WTC11 (cell line): ENCODE data around the gene SLC8B1. TPM values are rescaled to one million over a fixed set of nuclear protein-coding genes. Genes with fewer than 3 reads are reported as not detected.

ENCODE experiments used
- ATAC-seq: fragments of 200-7000 bp; cut with Tn5 transposase; 2 replicates; pipeline ENCODE4 v1.10.0; 2021; ENCODE audit warnings: mild to moderate bottlenecking, moderate library complexity
- CTCF ChIA-PET: fragments of 300-600 bp; sonication (Branson Sonifier 250); formaldehyde crosslinking; loops from one replicate; lab custom pipeline; 2021; ENCODE audit warnings: antibody characterized with exemption; lab: Charles Lee
- POLR2A ChIA-PET: fragments of 350-600 bp; sonication (Branson Sonifier 250); formaldehyde crosslinking; loops from one replicate; lab custom pipeline; 2021; ENCODE audit warnings: antibody characterized with exemption; lab: Charles Lee
- DNase-seq: peaks from one replicate; pipeline ENCODE4 v3.0.0; 2021; ENCODE audit warnings: low spot score
- H3K27ac Mint-ChIP-seq: 2 replicates; pipeline ENCODE4 v1.8.0; 2021; ENCODE audit warnings: mixed read lengths
- H3K27me3 Mint-ChIP-seq: 2 replicates; pipeline ENCODE4 v1.8.0; 2021; ENCODE audit warnings: low read depth, mild to moderate bottlenecking, moderate library complexity, mixed read lengths
- H3K36me3 Mint-ChIP-seq: 2 replicates; pipeline ENCODE4 v1.8.0; 2021; ENCODE audit warnings: mixed read lengths
- H3K4me1 Mint-ChIP-seq: 2 replicates; pipeline ENCODE4 v1.8.0; 2022; ENCODE audit warnings: mixed read lengths
- H3K4me3 Mint-ChIP-seq: 2 replicates; pipeline ENCODE4 v1.8.0; 2021; ENCODE audit warnings: mild to moderate bottlenecking, moderate library complexity, mixed read lengths
- H3K9me3 Mint-ChIP-seq: 2 replicates; pipeline ENCODE4 v1.8.0; 2021; ENCODE audit warnings: mixed read lengths
- CBFB ChIP-seq: sonication (generic); formaldehyde crosslinking; IDR thresholded peaks from 2 replicates; pipeline ENCODE4 v1.8.1; 2022; ENCODE audit warnings: mild to moderate bottlenecking, low read depth, missing genetic modification reagents
- CREM ChIP-seq: sonication (generic); formaldehyde crosslinking; IDR thresholded peaks from 2 replicates; pipeline ENCODE4 v1.8.1; 2022; ENCODE audit warnings: mild to moderate bottlenecking, missing genetic modification reagents, moderate library complexity
- FOXJ3 ChIP-seq: sonication (generic); formaldehyde crosslinking; IDR thresholded peaks from 2 replicates; pipeline ENCODE4 v1.9.0; 2021; ENCODE audit warnings: missing genetic modification reagents, mild to moderate bottlenecking, borderline replicate concordance
- JAZF1 ChIP-seq: fragments of 250-450 bp; sonication (Bioruptor Pico); IDR thresholded peaks from 2 replicates; pipeline ENCODE4 v1.9.0; 2021; ENCODE audit warnings: moderate library complexity, mild to moderate bottlenecking, inconsistent platforms
- JUN ChIP-seq: sonication (generic); formaldehyde crosslinking; IDR thresholded peaks from 2 replicates; pipeline ENCODE4 v1.8.0; 2023; ENCODE audit warnings: mild to moderate bottlenecking, missing genetic modification reagents
- NFATC4 ChIP-seq: fragments of 250-450 bp; sonication (Bioruptor Pico); IDR thresholded peaks from 2 replicates; pipeline ENCODE4 v1.9.0; 2021; ENCODE audit warnings: mild to moderate bottlenecking
- NR1H2 ChIP-seq: sonication (generic); formaldehyde crosslinking; IDR thresholded peaks from 2 replicates; pipeline ENCODE4 v1.9.0; 2021; ENCODE audit warnings: mild to moderate bottlenecking, moderate library complexity, missing genetic modification reagents
- NR3C1 ChIP-seq: sonication (generic); formaldehyde crosslinking; conservative IDR thresholded peaks from 2 replicates; pipeline ENCODE4 v1.8.1; 2023; ENCODE audit warnings: low read depth, mild to moderate bottlenecking, missing genetic modification reagents
- RELA ChIP-seq: sonication (generic); formaldehyde crosslinking; IDR thresholded peaks from 2 replicates; pipeline ENCODE4 v1.8.1; 2022; ENCODE audit warnings: missing genetic modification reagents, mild to moderate bottlenecking, borderline replicate concordance
- RORB ChIP-seq: fragments of 250-450 bp; sonication (Bioruptor Pico); IDR thresholded peaks from 2 replicates; pipeline ENCODE4 v1.9.0; 2021; ENCODE audit warnings: mild to moderate bottlenecking
- STAT6 ChIP-seq: sonication (generic); formaldehyde crosslinking; conservative IDR thresholded peaks from 2 replicates; pipeline ENCODE4 v1.8.1; 2023; ENCODE audit warnings: mild to moderate bottlenecking, low read depth, missing genetic modification reagents, moderate library complexity
- TCF7 ChIP-seq: sonication (generic); formaldehyde crosslinking; IDR thresholded peaks from 2 replicates; pipeline ENCODE4 v1.8.0; 2022; ENCODE audit warnings: mild to moderate bottlenecking, low read depth, missing genetic modification reagents, moderate library complexity
- TEAD1 ChIP-seq: sonication (generic); formaldehyde crosslinking; IDR thresholded peaks from 2 replicates; pipeline ENCODE4 v1.8.0; 2022; ENCODE audit warnings: mild to moderate bottlenecking, missing genetic modification reagents
- ZNF281 ChIP-seq: sonication (generic); formaldehyde crosslinking; IDR thresholded peaks from 2 replicates; pipeline ENCODE4 v1.8.0; 2023; ENCODE audit warnings: mild to moderate bottlenecking, missing genetic modification reagents
- ZNF317 ChIP-seq: sonication (generic); formaldehyde crosslinking; IDR thresholded peaks from 2 replicates; pipeline ENCODE4 v1.8.1; 2023; ENCODE audit warnings: low read depth, mild to moderate bottlenecking, moderate library complexity, missing genetic modification reagents, borderline replicate concordance
- ZNF532 ChIP-seq: fragments of 250-450 bp; sonication (Bioruptor Pico); IDR thresholded peaks from 2 replicates; pipeline ENCODE4 v1.9.0; 2021; ENCODE audit warnings: mild to moderate bottlenecking, borderline replicate concordance
- ZNF671 ChIP-seq: fragments of 250-450 bp; sonication (Bioruptor Pico); IDR thresholded peaks from 2 replicates; pipeline ENCODE4 v1.8.0; 2021; ENCODE audit warnings: mild to moderate bottlenecking
- total RNA-seq: library from RNA; stranded (reverse); gene quantifications from 3 replicates; pipeline ENCODE4 v1.2.3, GENCODE V29; 2021

The SLC8B1 gene
- total RNA-seq, 1 experiment from 2014 or later, result 13.8 TPM

- Mint-ChIP-seq H3K27me3 (no peaks in the 10 kb centered on the region), H3K4me1 (peaks cover 21% of the 10 kb centered on the region), H3K27ac (peak overlapping the region; percentile 83), H3K36me3 (peaks cover 2% of the 10 kb centered on the region; the same call in 1 of the 2 replicates), H3K9me3 (peaks cover 3% of the 10 kb centered on the region; the same call in 1 of the 2 replicates), H3K4me3 (no peak overlapping the region)
- no peak for ATAC-seq
- ChIA-PET POLR2A (interaction anchor here (0.7 kb wide), 1 partner anchor 701 kb away, joined by 3 read pairs; no protein-coding TSS in a partner anchor), CTCF (interaction anchor here (0.6 to 0.8 kb wide), 2 partner anchors 73 to 165 kb away, joined by 3 read pairs; no protein-coding TSS in a partner anchor)
- no peak for DNase-seq
- TF ChIP-seq RORB (CRISPR knock-in tag) (no peak), JUN (no peak), NR1H2 (no peak), ZNF671 (no peak), RELA (CRISPR knock-in tag) (no peak), NFATC4 (CRISPR knock-in tag) (no peak), CREM (no peak), TEAD1 (CRISPR knock-in tag) (no peak)
- TF ChIP-seq, all 79 proteins: peak for 0
Observed at GRCh38 chr12:113260127-113260526, 74.8 kb downstream of the SLC8B1 start.

GRCh38 chr12:113257564-113257963 lies 77.3 kb downstream of the SLC8B1 start:
- H3K4me3 Mint-ChIP-seq, result no peak overlapping the region
- ChIA-PET POLR2A (no interaction called here), CTCF (no interaction called here)
- H3K36me3 Mint-ChIP-seq, result peaks cover 3% of the 10 kb centered on the region
- no peak for ATAC-seq
- H3K27me3 Mint-ChIP-seq, result no peaks in the 10 kb centered on the region
- DNase-seq, result no peak
- H3K9me3 Mint-ChIP-seq, result peaks cover 3% of the 10 kb centered on the region; the same call in 1 of the 2 replicates
- H3K4me1 Mint-ChIP-seq, result peaks cover 21% of the 10 kb centered on the region
- TF ChIP-seq ZNF281, result no peak
- no peak for TF ChIP-seq FOXJ3 (CRISPR knock-in tag)
- no peak for TF ChIP-seq JAZF1
- TF ChIP-seq ZNF532, result no peak
- no peak for TF ChIP-seq NR3C1
- no peak for TF ChIP-seq STAT6 (CRISPR knock-in tag)
- no peak for TF ChIP-seq CBFB (CRISPR knock-in tag)
- no peak for TF ChIP-seq TCF7 (CRISPR knock-in tag)
- no peak for TF ChIP-seq ZNF317
- no peak for TF ChIP-seq CREM
- H3K27ac Mint-ChIP-seq, result no peak overlapping the region
